HG02840 (cell line): ENCODE measurements around the gene NME3.
"Not testable (repeated sequence)": the region's sequence is repeated elsewhere in the genome, so short reads cannot be mapped to it uniquely, and the experiment has no call there.

Experiments
- ATAC-seq: cut with Tn5 transposase; IDR thresholded peaks from one replicate; pipeline ENCODE4 v1.9.1; 2021; ENCODE audit warnings: mild to moderate bottlenecking, moderate library complexity, moderate number of reproducible peaks; ENCODE audit not compliant: unreplicated experiment, low FRiP score

Gene NME3

DNA sequence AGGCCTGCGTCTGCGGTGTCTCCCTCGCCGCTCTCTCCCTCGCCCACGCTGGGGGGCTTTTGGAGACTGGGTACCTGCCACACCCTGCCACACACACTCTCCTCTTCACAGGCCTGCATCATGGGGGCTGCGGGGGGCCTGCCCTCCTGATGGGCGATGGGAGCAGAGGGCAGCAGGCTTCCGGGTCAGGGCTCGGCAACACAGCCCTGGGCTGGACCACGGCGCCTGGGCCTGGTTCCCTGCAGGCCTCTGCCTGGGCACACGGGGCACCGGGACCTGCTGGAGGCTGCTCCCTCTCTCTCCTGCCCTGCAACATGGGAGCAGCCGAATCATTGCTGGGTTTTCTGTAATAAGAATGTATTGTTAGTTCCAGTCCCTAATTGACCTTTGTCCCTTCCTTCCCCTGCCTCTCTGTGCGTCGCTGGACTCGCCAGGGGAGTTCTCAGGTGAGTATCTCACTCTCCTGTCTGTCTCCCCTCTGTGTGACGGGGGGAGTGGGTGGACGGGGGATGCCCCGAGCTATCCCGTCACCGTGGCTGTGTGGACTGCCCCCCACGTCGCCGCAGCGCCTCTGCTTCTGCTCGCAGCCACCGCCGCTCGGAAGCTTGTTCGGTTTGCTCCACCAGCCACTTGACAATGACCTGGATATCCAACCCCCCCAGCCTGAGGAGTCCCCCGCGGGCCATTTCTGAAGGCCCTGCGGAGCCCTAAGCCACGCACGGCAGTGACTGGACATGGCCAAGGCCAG lies 13.5 kb downstream of the NME3 start:
- ATAC-seq, result no peak

DNA sequence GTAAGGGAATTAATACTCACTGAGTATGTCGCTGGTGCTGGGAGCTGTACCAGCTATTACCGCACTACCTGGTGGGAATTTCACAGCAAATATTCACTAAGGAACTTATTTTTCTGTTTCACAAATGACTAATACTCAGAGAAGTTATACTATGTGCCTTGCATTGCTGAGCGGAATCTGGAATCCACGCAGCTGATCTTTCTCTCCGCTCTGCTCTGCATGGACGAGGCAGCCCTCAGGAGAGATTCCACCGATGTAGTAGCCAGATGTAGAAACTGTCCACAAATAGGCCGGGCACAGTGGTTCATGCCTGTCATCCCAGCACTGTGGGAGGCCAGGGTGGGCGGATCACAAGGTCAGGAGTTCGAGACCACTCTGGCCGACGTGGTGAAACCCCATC lies 17.1 kb downstream of the NME3 start:
- no peak for ATAC-seq

DNA sequence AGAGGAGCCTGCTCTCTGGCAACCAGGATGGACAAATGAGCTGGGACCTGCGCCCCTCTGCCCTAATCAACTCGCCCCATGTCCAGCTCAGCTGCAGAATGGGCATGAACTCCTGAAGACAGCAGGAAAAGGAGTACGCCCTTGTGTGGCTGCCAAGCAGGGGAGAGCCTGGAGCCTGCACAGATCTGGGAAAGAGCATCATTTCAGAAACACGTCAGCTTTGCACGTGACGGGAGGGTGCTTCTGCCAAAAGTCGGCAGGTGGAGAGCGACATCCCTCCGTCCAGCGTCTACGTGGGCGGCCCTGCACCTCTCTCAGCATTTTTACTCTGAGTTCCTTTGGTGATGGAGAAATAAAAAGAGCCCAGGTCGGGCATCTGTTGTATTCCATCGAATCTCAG lies 18.5 kb downstream of the NME3 start:
- no peak for ATAC-seq

GRCh38 chr16:1751946-1752345 lies 19.4 kb downstream of the NME3 start:
- ATAC-seq, result no peak

GRCh38 chr16:1749152-1750117 lies 21.9 kb downstream of the NME3 start:
- no peak for ATAC-seq

DNA sequence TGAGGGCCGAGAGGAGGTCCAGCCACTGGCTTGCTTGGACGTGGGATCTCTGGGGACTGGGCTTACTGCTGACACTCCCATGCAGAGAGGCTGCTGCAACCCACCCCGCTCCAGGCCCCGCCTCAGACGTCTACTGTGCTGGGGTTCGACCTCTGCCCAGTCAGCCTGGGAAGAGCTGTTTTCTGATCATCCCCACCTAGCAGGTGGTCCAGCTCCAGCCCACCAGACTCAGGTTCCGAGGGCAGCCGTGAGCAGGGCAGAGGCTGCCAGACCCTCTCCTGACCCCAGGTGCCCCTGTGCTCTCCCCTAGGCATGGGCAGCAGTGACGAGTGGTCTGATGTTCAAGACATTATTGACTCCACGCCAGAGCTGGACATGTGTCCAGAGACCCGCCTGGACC lies 23.4 kb downstream of the NME3 start:
- ATAC-seq, result no peak

DNA sequence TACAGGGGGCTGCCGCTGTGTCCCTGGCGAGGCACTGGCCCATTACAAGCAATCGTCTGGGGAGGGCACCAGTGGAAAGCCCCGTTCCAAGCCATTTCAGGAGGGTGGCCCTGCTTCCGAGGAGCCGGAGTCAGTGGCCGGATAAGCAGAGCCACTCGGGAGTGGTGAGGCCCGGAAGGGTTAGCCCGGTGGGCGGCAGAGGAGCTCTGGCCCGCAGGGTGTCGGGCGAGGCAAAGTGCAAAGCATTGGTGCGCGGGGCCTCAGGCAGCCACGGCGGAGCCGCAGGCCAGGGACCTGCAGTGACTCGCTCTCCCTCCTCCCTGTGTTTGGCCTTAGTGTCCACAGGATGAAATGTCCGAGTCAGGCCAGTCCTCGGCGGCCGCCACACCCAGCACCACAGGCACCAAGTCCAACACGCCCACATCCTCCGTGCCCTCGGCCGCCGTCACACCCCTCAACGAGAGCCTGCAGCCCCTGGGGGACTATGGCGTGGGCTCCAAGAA lies 24.6 kb downstream of the NME3 start:
- no peak for ATAC-seq

DNA sequence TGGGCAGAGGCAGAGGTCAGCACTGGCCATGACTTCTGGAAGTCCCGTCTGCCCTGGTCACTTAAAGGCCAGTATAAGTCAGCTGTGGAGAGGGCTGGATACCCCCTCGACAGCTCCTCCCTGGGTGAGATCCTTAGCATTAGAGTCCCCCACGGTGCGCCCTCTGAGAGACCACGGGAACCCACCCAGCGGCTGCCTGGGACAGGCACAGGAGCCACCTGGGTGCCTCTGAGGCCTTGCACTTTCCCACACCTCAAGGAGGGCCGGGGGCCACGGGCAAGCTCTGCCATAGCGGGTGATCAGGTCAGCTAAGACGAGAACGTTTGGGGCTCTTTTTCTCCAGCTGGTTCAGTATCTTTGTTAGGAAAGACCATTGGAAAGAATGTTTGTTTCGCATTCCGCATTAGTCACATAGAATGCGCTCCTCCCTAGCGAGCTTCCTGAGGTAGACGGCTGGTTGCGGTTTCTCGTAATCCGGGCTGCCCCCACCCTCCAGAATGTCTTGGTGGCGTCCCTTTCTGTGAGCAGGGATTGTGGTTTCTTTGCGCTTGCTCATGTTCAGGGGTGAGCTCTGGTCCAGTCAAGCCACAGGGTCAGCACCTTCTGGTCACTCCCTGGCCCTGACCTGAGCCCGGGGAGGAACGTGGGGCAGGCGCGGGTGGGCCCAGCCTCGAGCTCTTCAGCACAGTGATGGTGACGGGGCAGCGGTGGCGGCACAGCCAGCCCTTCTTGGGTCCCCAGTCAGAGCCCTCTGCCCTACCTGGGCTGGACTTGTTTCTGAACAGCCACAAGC lies 25.2 kb downstream of the NME3 start:
- ATAC-seq, result no peak

DNA sequence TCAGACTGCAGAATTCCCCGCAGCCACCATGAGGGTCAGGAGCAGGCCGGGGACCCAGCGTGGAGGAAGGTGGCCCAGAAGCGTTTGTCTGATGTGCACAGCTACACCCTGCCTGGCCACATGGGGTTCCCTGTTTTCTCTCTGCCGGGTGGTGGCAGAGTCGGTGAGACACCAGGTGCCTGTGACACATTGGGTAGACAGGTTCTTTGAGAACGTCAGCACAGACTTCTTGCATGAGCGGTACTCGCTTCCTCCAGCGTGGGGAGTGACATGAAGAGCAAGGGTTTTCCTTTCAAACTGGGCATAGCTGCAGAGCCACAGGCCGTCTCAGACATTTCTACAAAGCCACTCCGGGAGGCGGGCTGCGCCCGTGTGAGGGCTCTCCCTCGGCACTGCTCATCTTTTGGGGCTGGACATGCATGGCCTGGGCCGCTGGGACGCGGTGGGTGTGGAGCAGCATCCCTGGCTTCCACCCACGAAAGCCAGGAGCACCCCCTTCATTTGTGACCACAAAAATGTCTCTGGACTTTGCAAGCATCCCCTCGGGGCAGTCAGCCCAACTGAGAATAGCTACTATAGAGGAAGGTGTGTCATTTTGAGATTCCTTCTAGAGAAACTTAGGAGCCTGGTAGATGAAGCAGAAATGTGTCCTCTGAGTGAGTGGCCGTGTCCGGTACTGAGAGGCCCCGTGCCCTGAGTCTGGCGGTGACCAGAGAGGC lies 26.0 kb downstream of the NME3 start:
- ATAC-seq, result no peak

DNA sequence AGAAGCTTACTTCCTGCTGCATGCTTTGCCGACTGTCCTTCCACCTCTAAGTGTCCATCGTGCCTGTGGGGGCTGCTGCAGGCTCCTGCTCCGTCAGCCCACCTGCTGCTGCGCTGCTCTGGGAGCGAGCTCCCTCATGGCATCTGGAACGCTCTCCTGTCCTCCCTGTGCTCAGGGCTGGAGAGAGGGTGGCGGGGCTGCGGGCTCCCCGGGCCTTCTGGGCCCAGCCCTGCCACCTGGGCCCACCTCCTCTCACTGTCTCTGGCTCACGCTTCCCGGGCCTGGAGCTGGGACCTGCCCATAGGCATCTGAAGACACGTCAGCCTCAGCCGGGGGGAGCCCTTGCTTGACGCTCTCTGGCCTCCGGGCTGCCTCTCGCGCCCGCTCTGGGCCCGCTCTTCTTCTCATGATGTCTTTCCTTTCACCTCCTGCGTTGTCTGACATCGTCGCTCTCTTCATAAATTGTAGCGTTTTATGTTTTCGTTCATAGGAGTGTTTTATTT lies 27.0 kb downstream of the NME3 start:
- no peak for ATAC-seq

DNA sequence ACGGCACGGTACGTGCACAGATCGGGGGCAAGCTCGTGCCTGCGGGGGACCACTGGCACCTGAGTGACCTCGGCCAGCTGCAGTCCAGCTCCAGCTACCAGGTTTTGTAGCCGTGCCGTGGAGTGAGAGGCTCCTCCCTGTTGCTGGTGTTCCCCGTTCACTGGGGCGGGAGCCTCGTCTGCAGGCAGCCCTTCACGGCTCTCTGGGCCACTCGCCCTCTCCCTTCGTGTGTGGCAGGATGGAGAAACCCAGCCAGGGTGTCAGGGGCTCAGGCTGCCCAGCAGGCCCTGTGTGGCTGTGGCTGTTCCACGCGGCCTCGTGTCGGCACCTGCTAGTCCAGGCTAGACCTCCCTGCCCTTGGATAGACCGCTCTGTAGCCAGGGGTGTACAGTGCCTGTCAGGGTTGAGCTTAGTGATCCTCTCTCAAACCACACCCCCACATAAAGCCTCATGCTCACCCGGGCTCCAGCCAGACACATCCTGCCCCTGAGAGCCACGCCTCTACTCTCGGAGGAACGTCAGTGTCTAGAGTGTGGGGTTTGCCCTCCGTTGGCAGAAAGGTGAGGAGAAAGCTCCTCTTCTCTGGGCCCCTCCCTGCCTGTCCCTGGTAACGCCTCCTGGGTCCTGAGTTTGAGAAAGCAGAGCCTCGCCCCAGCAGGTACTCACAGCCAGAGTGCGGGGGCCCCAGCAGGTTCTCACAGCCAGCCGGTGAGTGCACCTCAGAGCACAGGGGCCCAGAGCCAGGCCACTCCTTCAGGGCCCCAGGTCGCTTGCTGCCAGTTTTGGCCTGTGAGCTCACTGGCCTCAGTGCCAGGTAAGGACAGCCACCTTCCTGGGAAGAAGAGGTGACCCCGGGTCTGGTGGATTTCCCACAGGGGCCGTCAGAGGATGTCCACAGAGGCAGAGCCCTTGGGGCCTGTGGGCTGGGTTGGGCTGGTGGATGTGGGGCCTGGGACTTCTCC lies 27.7 kb downstream of the NME3 start:
- ATAC-seq, result no peak

DNA sequence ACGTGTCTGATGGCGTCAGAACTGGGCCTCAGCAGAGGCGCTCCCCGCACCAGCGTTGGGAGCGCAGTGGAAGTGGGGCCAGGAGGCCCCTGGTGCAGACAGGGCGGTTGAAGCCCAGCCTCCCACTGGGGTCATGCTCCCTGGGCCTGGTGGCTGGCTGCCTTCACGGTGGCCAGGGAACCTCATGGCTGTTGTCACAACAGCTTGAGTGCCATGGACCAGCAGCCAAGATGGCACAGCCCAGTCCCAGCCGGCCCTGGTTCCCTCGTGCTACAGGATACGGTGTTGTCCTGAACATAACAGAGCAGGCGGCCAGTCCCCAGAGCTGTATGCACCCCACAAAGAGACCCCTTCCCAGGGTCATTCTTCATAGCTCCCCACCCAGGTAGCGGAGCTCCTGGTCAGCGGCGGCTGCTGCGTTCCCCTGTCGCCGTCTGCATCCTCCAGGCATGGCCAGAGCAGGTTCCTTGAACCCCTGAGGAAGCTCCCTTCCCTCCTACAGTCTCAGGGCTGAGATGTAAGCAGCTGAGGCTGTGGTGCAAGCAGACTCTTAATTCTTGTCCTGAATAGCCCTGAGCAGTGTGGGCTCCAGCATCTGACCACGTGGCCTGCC lies 29.7 kb downstream of the NME3 start:
- ATAC-seq, result no peak

GRCh38 chr16:1740781-1741490 lies 30.4 kb downstream of the NME3 start:
- no peak for ATAC-seq

GRCh38 chr16:1740234-1740633 lies 31.1 kb downstream of the NME3 start:
- no peak for ATAC-seq

- ATAC-seq, result no peak
Measured at GRCh38 chr16:1734816-1735215, 36.5 kb downstream of the NME3 start.

GRCh38 chr16:1734123-1734522 lies 37.2 kb downstream of the NME3 start:
- ATAC-seq, result no peak

GRCh38 chr16:1732551-1732987 lies 38.8 kb downstream of the NME3 start:
- not testable (repeated sequence) for ATAC-seq

GRCh38 chr16:1732071-1732470 lies 39.3 kb downstream of the NME3 start:
- no peak for ATAC-seq
